GM18858 (cell line): ENCODE results near the gene FMN1.
A peak's percentile ranks its signal among the peaks of the same experiment; 100 is the strongest.

Source experiments
- ATAC-seq: cut with Tn5 transposase; IDR thresholded peaks from one replicate; pipeline ENCODE4 v1.9.1; 2021; ENCODE audit not compliant: unreplicated experiment

Gene FMN1

DNA sequence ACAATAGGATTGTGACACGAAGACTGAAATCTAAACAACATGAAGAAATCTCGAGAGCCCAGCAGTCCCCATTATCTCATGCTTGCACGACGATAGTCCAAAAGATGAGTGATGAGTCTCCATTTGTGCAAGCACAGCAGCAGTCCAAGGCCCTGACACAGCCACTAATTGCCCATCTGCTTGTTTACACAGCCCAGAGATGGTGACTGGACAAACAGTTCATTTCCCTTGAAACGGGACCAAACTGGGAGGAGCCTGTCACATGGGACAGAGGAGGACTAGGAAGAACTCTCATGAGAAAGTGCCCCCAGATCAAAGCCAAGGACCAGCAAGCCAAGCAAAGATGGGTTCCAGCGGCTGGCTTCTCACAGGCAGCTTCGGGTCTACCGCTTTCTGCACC is 355.7 kb downstream of the FMN1 start:
- no peak for ATAC-seq

DNA sequence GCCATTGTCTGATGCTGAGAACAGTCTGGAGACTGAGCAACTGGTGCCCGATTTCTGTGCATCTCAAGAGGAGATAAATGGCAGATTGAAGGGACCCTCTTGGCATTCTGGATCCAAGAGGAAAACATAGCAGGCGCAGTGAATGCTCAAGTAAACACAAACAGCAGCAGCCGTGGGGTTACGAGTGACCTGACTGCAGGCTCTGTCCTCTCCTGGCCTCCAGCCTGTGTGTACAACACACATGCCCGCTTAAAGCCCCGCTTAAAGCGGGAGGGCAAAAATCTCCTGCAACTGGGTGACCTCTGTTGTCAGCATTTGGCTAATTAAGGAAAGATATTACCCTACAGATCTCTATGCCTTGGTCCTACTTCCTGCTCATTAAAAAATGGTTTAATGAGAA is 356.2 kb downstream of the FMN1 start:
- ATAC-seq: no peak

DNA sequence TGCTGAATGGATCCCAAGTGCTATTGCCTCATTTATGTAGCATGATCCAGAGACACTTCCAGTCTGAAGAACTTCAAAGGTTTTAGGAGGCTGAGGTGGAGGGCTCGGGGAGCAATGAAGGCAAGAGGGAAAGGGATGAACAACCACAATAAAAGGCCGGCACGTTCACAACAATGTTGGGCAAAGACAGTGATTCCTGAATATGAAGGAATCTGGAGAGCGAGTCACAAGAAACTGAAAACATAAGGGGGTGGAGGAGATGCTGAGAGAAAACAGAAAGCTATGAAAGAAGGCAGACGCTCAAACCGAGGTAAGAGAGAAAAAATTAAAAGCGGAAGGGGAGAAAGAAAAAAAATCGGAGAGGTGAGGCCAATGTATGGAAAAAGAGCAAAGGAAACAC is 356.6 kb downstream of the FMN1 start:
- no peak for ATAC-seq

DNA sequence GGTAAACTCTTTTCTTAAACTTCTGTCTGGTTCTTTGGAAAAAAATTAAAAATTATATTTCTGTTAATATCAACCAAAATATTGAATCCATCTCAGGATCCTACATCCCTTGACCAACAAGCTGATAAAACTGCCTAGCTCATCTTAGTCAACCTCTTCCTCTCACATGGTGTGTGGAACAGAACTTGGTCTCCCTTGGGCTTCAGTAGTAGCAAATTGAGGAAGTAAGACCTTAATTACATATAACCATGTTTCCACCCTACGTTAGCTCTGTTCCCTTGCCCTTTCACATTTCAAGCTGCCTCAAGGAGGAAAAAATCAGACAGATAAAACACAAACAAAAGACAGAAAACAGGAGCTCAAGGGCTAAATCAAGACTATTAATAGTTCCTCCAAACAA is 360.4 kb downstream of the FMN1 start:
- ATAC-seq: peak; percentile 91

- ATAC-seq: no peak
These were observed 361.1 kb downstream of the FMN1 start for GRCh38 chr15:32833379-32833821.

DNA sequence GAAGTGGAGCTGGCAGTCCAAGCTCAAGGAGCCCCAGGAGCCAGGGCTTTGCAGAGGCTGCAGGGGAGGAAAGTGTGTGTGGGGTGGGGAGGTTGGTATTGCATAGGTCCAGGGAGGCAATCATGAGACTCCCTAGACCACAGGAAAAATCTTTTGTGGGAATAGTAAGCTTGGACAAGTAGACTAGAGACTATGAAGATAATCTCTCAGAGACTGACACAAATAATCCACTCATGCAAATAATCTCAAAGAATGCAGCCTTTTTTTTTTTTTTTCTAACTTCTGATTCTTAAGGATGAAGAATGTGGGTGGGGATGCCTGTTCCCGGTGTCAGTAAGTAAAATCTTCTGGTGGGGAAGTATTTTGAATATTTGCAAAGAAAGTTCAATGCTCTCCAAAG is 363.0 kb downstream of the FMN1 start:
- no peak for ATAC-seq

DNA sequence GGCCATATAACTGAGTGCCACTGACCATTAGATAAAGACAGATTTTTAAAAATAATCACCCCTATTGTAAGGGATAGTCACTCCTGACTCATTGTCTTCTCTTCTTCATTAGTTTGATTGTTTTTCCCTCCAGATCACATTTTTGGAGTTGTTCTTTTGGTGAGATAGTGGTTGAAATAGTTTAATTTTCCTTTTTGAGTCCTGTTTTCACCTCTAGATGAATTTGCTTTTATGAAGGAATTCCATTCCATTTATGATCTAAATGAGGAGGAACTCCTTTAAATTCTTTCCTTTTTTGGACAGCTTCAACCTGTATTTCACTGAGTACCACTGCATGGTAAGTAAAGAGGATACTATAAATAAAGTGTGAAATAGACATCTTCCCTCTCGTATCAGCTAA is 364.3 kb downstream of the FMN1 start:
- ATAC-seq: no peak

GRCh38 chr15:32829436-32829835 is 365.1 kb downstream of the FMN1 start:
- ATAC-seq: no peak

DNA sequence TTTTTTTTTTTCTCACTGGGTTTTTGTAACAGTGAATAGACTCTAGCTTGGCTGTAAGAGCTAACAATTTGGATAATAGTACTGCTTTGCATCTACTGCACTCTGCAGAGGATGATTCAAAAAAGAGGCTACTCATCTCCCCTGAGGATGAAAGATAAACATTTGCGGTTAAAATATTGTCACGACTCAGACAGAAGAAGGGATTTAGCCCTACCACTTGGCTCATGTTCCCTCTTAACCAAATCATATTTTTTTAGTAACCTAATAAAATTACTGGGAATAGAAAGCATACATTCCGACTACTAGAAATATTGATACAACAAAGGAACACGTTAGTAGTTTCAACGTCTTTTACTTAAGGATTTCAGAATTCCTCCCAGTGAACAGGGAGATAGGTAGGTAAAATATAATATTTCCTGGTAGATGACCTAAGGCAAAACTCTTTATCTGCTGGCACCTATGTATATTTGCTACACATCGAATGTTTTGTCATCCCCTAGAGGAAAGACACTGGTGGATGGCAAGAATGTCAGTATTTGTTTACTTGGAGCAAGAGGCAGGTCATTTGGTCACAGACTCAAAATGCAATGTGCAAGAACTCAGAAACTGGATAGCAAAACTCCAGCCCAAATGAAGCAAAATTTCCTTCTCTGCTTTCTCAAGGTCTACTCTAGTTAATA is 365.9 kb downstream of the FMN1 start:
- no peak for ATAC-seq

DNA sequence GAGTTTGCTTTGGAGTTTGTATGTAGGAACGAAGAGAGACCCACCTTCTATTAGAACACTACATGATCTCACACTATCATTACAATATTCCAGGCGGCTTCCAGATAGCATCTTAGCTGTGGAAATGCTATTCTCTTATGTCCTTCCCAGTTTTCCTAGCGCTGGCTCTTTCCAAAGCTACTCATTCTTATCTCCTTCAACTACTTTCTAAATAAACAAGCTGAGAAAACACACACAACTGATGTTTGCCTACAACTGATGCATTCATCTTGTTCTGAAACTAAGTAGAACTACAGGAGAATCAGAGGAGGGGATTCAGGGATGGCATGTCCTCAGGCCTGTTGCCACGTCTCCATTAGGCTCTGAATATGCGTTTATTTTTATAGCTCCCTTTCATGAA is 367.8 kb downstream of the FMN1 start:
- no peak for ATAC-seq

- no peak for ATAC-seq
These were observed 369.3 kb downstream of the FMN1 start for GRCh38 chr15:32825219-32825618.

DNA sequence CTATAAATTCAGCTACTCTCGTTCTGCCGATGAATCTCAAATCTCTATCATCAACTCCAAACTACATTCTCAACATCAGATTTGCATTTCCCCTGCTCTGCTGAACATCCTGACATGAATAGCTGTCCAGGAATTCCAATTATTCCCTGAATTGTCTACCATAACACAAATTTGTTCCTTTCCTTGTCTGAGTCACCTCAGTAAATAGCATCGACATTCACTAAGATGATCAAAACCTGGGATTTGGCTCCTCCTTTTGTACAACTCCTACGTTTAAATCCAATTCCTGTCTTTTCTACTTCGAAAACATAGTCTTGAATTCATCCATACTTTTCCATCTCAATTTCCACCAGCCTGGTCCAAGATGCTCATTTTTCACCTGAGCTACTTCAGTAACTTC is 369.7 kb downstream of the FMN1 start:
- no peak for ATAC-seq

DNA sequence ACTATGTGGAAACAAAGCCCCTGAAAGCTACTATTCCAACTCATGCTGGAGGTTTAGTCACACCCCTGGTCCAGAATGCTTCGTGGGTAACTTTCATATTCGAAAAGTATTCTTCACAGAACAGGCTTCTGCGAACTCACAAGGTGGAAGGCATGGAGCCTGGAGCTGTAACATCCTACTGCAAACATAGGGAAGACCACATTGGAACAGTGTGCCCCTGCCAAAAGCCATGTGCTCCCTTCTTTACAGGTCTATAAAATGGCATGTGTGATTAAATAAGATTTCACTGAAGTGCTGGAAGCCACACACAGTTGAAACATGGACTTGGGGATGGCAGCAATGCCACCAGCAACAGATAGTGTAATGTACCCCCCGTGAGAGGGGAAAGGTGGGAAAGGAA is 370.8 kb downstream of the FMN1 start:
- ATAC-seq: no peak

GRCh38 chr15:32822739-32823138 is 371.8 kb downstream of the FMN1 start:
- no peak for ATAC-seq

GRCh38 chr15:32819448-32819847 is 375.1 kb downstream of the FMN1 start:
- no peak for ATAC-seq

GRCh38 chr15:32818758-32819447 is 375.6 kb downstream of the FMN1 start:
- no peak for ATAC-seq

GRCh38 chr15:32817577-32817976 is 376.9 kb downstream of the FMN1 start:
- no peak for ATAC-seq

GRCh38 chr15:32807331-32807730 is 387.2 kb downstream of the FMN1 start:
- no peak for ATAC-seq

DNA sequence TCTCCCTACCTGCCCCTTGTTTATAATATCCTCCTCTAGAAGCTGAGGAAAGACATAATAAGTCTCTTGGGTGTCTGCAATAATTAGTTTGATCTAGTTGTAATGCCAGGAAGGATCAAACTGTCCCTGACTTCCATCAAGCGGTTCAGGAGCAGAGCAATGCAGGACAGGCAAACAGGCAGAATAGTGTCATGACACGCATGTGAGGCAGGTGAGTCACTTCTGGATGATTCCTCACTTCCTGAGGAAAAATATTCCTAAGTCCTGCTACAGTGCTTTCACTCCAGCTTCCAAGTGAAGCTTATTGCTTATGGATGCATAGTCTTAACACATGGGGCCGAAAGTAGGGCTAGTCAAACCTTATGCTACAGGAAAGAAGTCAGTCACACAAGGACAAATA is 390.9 kb downstream of the FMN1 start:
- ATAC-seq: no peak

DNA sequence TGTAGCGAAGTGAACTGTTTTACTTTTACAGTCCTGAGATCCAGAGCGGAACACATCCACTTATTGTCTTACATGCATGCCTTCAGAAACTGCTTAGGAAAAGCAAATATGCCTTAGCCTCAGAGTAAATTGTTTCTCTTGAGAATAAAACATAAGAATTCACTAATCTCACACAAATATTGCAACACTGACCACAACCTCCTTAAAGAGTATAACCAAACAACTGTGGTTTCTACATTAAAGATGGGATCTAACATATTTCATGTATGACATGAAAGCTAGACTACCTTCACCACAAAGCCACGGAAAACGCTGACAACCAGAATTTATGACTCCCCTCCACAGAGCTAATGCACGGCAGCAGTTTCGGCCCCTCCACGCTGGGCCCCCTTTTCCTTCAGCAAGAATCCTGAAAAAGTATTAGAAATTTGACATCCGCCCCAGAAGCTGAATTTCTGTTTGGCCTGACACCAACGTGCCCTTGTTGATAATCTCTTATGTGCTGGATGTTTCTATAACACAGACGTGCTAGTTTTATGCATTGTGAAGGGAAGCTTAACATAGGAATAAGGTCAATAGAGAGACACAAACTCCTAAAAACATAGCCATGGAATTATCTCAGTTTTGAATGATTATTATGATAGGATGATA is 392.1 kb downstream of the FMN1 start:
- no peak for ATAC-seq

DNA sequence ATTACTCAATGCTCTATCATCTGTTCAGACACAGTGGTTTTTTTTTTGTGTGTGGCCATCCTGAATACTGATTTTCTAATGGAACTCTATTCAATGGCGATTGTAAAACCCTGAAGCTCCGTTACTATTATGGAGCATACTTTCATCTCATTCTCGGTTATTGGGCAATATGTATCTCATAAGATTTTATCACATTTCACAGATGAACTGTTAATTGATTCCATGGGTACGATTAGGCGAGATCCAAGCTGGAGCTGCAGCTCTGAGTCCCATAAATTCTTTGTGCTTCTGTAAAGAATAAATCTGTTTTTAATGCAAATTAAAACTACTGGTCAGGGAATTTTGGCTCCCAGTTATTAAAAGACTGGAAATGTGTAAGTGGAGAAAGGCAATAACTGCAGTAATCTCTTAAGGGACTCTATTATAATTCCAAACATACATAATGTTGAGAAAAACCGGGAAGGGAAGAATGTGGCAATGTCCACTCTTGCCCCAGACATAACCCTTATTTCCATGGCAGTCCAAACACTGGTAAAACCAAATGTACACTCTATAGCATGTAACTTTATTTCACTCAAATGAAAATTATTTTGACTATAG is 394.5 kb downstream of the FMN1 start:
- ATAC-seq: no peak

DNA sequence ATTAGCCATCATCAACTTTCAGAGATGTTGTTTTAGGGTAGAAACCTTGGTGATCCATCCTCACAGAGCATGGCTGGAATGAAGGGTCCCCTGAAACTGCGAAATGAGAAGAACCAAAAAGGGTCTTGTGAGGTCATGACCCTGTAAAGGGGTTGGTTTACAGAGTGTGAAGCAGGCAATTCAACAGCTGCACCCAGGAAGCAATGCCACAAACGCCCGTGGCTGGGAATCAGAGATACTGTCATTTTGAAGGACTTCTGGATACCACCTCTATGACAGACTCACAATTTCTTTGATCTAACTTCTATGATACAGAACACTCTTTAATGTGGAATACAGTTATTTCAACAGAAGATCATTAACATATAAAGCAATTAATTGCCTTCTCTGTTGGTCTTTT is 397.7 kb downstream of the FMN1 start:
- no peak for ATAC-seq
